Measurements from ENCODE around the gene CLIP2.
"Not testable (repeated sequence)": the region's sequence is repeated elsewhere in the genome, so short reads cannot be mapped to it uniquely, and the experiment has no call there.

The CLIP2 gene

GRCh38 chr7:74297516-74298233 lies 8.5 kb downstream of the CLIP2 start:
- DNase-seq (ENCODE audit: low read depth), result no peak

- DNase-seq (ENCODE audit: low read depth), result no peak
Measured at GRCh38 chr7:74299401-74299800, 10.2 kb downstream of the CLIP2 start.

GRCh38 chr7:74300926-74301325 lies 11.7 kb downstream of the CLIP2 start:
- no peak for DNase-seq (ENCODE audit: low read depth)

- no peak for DNase-seq (ENCODE audit: low read depth)
Measured at GRCh38 chr7:74302745-74303221, 13.6 kb downstream of the CLIP2 start.

- no peak for DNase-seq (ENCODE audit: low read depth)
Measured at GRCh38 chr7:74304550-74304949, 15.3 kb downstream of the CLIP2 start.

GRCh38 chr7:74306004-74306729 lies 17.0 kb downstream of the CLIP2 start:
- DNase-seq (ENCODE audit: low read depth), result no peak

GRCh38 chr7:74306730-74307469 lies 17.7 kb downstream of the CLIP2 start:
- DNase-seq (ENCODE audit: low read depth), result no peak

- DNase-seq (ENCODE audit: low read depth), result no peak
Measured at GRCh38 chr7:74307738-74308505, 18.7 kb downstream of the CLIP2 start.

- no peak for DNase-seq (ENCODE audit: low read depth)
Measured at GRCh38 chr7:74309181-74309580, 20.0 kb downstream of the CLIP2 start.

- no peak for DNase-seq (ENCODE audit: low read depth)
Measured at GRCh38 chr7:74311305-74311744, 22.1 kb downstream of the CLIP2 start.

GRCh38 chr7:74312418-74313028 lies 23.3 kb downstream of the CLIP2 start:
- DNase-seq (ENCODE audit: low read depth), result no peak

GRCh38 chr7:74315891-74316290 lies 26.7 kb downstream of the CLIP2 start:
- not testable (repeated sequence) for DNase-seq (ENCODE audit: low read depth)

GRCh38 chr7:74317146-74317782 lies 28.1 kb downstream of the CLIP2 start:
- no peak for DNase-seq (ENCODE audit: low read depth)

GRCh38 chr7:74318043-74318442 lies 28.8 kb downstream of the CLIP2 start:
- no peak for DNase-seq (ENCODE audit: low read depth)

GRCh38 chr7:74320645-74321221 lies 31.5 kb downstream of the CLIP2 start:
- no peak for DNase-seq (ENCODE audit: low read depth)

- DNase-seq (ENCODE audit: low read depth), result not testable (repeated sequence)
Measured at GRCh38 chr7:74322892-74323291, 33.7 kb downstream of the CLIP2 start.

- no peak for DNase-seq (ENCODE audit: low read depth)
Measured at GRCh38 chr7:74324531-74325209, 35.5 kb downstream of the CLIP2 start.

- no peak for DNase-seq (ENCODE audit: low read depth)
Measured at GRCh38 chr7:74325210-74325565, 36.0 kb downstream of the CLIP2 start.

GRCh38 chr7:74329225-74329624 lies 40.0 kb downstream of the CLIP2 start:
- DNase-seq (ENCODE audit: low read depth), result no peak

Data from T-helper 22 cell (primary cell).